Testis (tissue), 3 donors: ENCODE measurements around the gene NXNL2. TPM values are rescaled to one million over a fixed set of nuclear protein-coding genes. Genes with fewer than 3 reads are reported as not detected.

Experiments used
- DNase-seq: peaks from one replicate; pipeline ENCODE4 v3.0.0-alpha.2; 2019
- H3K27ac ChIP-seq, 2 donors: fragments of 200-600 bp; sonication (generic); one replicate each; pipeline ENCODE4 v1.5.1; 2019
- H3K27me3 ChIP-seq: fragments of 200-600 bp; sonication (generic); one replicate; pipeline ENCODE4 v1.5.1; 2019
- H3K36me3 ChIP-seq: fragments of 200-600 bp; sonication (generic); one replicate; pipeline ENCODE4 v1.5.1; 2017; ENCODE audit warnings: low read depth; ENCODE audit errors: missing control alignments
- H3K4me1 ChIP-seq: fragments of 200-600 bp; sonication (generic); one replicate; pipeline ENCODE4 v1.5.1; 2019
- H3K4me3 ChIP-seq, 2 donors: fragments of 200-600 bp; sonication (generic); one replicate each; pipeline ENCODE4 v1.5.1; 2017 to 2019
- H3K9me3 ChIP-seq: fragments of 200-600 bp; sonication (generic); one replicate; pipeline ENCODE4 v1.5.1; 2017
- POLR2A ChIP-seq: fragments of 450-650 bp; IDR thresholded peaks from one replicate; pipeline ENCODE4 v1.6.1; 2017; ENCODE audit warnings: antibody characterized with exemption, mild to moderate bottlenecking, moderate library complexity
- WGBS, 2 donors: methylation state at CpG; one replicate each; pipeline ENCODE4 v1.1.5; 2018; 5-methylcytosine and 5-hydroxymethylcytosine counted together
- intact Hi-C: fragments of 100-400 bp; cut with DNase I; formaldehyde crosslinking; loops from one replicate; pipeline ENCODE4 v1.15.1; 2023; ENCODE audit warnings: low total_unique reads
- polyA plus RNA-seq: library from polyadenylated mRNA; stranded (reverse); fragments of 350-450 nt; fragmentation: Illumina TruSeq; extraction: RNeasy Lipid Tissue Mini Kit (QIAGEN cat#74804); gene quantifications from one replicate; pipeline ENCODE4 v1.2.3, GENCODE V29; 2014; ENCODE audit warnings: low read depth, low replicate concordance; ENCODE audit not compliant: insufficient read depth
- total RNA-seq, 2 donors: library from RNA; depleted of rRNA; stranded (reverse); fragments of >200 nt; gene quantifications; one replicate each; pipeline ENCODE4 v1.2.3, GENCODE V29; 2016
- TF ChIP-seq, protein P1 (sequence below), 3 experiments: fragments of 450-650 bp in 2 of 3; fragments of 200-600 bp in 1 of 3; sonication (generic) in 1 of 3; IDR thresholded peaks; one replicate each; pipeline ENCODE4 v1.5.1; 2016 to 2019; ENCODE audit warnings: antibody characterized with exemption in 3 of 3, mild to moderate bottlenecking in 2 of 3, moderate library complexity in 1 of 3

NXNL2 gene
- total and polyA plus RNA-seq, 3 donors from 2014 or later = 1.5 to 2.8 (median 2.2) TPM

DNA sequence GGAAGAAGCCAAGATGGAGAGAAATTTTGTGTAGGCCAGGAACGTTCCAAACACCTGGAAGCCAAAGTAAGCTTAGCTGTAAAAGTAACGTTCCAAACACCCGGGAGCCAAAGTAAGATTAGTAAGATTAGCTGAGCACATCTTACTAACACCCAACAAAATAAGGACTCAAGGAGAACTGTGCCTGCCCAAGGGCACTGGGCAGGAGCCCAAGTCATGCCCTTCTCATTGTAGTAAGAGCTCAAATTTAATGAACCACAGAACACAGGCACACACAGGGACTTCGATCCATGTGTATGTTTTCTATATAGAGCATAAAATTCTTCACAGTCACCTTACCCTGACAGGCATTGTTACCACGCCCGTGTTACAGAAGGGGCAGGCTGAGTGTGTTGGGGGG is 36.1 kb upstream of the NXNL2 start:
- 77 to 86% methylated on average over 6 of the region's 6 CpGs for WGBS, 2 donors
- intact Hi-C loops = no loop called here
- DNase-seq = no peak

DNA sequence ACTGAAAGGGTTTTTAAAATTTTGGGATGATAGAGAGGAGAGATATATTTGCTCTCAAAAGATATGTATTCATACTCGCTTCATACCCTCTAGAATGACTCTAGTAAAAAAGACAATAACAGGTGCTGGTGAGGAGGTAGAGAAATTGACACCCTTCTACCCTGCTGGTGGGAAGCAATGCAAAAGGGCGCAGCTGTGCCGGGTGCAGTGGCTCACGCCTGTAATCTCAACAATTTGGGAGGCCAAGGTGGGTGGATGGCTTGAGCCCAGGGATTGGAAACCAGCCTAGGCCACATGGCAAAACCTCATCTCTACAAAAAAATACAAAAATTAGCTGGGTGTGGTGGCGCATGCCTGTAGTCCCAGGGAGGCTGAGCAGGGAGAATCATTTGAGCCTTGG is 33.9 kb upstream of the NXNL2 start:
- WGBS, 2 donors = 89 to 92% methylated on average over 5 of the region's 5 CpGs
- Histone ChIP-seq H3K36me3 (no peaks in the 10 kb centered on the region), H3K4me1 (peaks cover 5% of the 10 kb centered on the region), H3K27ac (no peak overlapping the region), H3K9me3 (no peaks in the 10 kb centered on the region), H3K27me3 (no peaks in the 10 kb centered on the region), H3K4me3 (no peak overlapping the region)
- no peak for DNase-seq
- TF ChIP-seq, protein P1, sequence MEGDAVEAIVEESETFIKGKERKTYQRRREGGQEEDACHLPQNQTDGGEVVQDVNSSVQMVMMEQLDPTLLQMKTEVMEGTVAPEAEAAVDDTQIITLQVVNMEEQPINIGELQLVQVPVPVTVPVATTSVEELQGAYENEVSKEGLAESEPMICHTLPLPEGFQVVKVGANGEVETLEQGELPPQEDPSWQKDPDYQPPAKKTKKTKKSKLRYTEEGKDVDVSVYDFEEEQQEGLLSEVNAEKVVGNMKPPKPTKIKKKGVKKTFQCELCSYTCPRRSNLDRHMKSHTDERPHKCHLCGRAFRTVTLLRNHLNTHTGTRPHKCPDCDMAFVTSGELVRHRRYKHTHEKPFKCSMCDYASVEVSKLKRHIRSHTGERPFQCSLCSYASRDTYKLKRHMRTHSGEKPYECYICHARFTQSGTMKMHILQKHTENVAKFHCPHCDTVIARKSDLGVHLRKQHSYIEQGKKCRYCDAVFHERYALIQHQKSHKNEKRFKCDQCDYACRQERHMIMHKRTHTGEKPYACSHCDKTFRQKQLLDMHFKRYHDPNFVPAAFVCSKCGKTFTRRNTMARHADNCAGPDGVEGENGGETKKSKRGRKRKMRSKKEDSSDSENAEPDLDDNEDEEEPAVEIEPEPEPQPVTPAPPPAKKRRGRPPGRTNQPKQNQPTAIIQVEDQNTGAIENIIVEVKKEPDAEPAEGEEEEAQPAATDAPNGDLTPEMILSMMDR (IDR thresholded peaks at IDR 0.05) = no peak
- no peak for TF ChIP-seq POLR2A
- intact Hi-C loops = no loop called here

More for the DNA sequence above, 36.1 kb upstream of the NXNL2 start:
- Histone ChIP-seq H3K4me1 (peaks cover 5% of the 10 kb centered on the region), H3K27ac (no peak overlapping the region), H3K9me3 (no peaks in the 10 kb centered on the region), H3K27me3 (no peaks in the 10 kb centered on the region), H3K36me3 (no peaks in the 10 kb centered on the region), H3K4me3 (no peak overlapping the region)
- TF ChIP-seq, protein P1 (IDR thresholded peaks at IDR 0.05) = no peak
- no peak for TF ChIP-seq POLR2A

DNA sequence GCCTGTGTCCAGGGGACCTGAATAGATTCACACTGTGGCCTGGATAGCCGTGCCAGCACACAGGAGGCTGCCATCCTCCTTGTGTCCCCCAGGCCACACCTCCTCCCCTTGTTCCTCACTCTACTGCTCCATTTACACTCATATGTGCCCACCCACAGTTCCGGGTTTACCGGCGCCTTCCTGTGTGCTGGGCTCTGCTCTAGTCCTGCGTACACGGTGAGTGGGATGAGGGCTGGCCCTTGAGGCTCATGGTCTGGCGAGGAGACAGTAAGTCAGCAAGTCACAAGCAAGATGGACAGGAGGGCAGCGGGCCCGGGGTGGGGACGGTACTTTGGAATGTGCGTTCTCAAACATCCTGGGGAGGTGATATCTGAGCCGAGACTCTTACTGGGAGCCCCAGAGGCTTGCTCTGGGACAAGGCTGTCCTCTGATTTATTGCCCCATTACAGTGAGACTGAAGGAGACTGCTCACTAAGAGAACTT is 32.4 kb upstream of the NXNL2 start:
- Histone ChIP-seq H3K36me3 (no peaks in the 10 kb centered on the region), H3K4me3 (no peak overlapping the region), H3K9me3 (no peaks in the 10 kb centered on the region), H3K27ac (no peak overlapping the region), H3K4me1 (peaks cover 2% of the 10 kb centered on the region), H3K27me3 (no peaks in the 10 kb centered on the region)
- intact Hi-C loops = no loop called here
- DNase-seq = no peak
- TF ChIP-seq, protein P1 (IDR thresholded peaks at IDR 0.05) = no peak
- TF ChIP-seq POLR2A = no peak
- 79 to 85% methylated on average over 7 to 12 of the region's 12 CpGs for WGBS, 2 donors

DNA sequence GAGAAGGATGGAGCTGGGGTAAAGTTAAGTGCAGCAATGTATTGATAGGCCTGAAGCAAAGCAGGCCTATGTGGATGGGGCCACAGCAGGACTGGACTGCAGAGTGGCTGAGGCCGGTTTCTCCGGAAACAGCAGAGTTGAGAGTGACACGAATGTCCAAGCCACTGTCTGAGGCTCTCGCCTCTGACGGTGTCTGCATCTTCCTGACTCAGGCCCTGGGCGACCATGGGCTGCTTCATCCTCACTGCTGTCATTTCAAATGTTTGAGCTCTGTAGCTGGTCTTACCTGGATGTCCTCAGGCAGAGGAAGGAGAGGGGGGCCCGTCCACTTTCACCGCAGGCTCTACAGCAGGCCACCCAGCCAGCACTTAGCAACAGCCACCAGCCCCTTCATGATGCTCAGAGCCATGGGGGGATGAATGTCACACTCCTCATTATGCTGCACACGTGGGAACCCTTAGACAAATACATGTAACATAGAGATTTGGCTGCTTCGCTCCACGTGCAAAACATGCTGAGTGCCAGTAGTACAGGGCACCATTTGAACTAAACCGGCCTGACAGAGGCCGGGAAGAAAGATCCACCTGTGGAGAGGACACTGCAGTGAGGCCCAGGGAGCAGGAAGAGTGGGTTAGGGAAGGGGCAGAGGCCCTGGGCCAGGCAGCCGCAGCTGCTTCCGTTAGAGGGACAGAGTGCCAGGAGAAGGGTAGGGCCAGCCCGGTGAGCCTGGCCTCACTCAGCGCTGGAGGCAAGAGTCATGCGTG is 31.7 kb upstream of the NXNL2 start:
- Histone ChIP-seq H3K4me1 (no peaks in the 10 kb centered on the region), H3K36me3 (no peaks in the 10 kb centered on the region), H3K4me3 (no peak overlapping the region), H3K27ac (no peak overlapping the region), H3K9me3 (no peaks in the 10 kb centered on the region), H3K27me3 (no peaks in the 10 kb centered on the region)
- DNase-seq = no peak
- TF ChIP-seq POLR2A = no peak
- TF ChIP-seq, protein P1 (IDR thresholded peaks at IDR 0.05) = no peak
- 91 to 95% methylated on average over 13 to 18 of the region's 18 CpGs for WGBS, 2 donors
- intact Hi-C loops = no loop called here
